Measurements from ENCODE around the gene ME3. TPM values are rescaled to one million over a fixed set of nuclear protein-coding genes. Genes with fewer than 3 reads are reported as not detected.

The ME3 gene
- total RNA-seq, 1 experiment from 2014 or later, result 35.3 TPM

GRCh38 chr11:86456075-86456939 is 216.1 kb downstream of the ME3 start:
- peak; percentile 89 for ATAC-seq
- in situ Hi-C loops (cut with HindIII; ENCODE audit: low pct_unique_long_range_greater_than_20kb, low sequenced_read_pairs), result no loop called here

GRCh38 chr11:86453290-86454030 is 219.0 kb downstream of the ME3 start:
- Histone ChIP-seq H3K27me3 (ENCODE audit: control insufficient read depth, insufficient read depth, low read length) (no peaks in the 10 kb centered on the region), H3K36me3 (ENCODE audit: control insufficient read depth, insufficient read depth, low read length) (no peaks in the 10 kb centered on the region), H3K4me1 (ENCODE audit: control insufficient read depth, insufficient read depth, low read length) (peaks cover 21% of the 10 kb centered on the region), H3K9me3 (ENCODE audit: control insufficient read depth, insufficient read depth, low read depth, low read length) (no peaks in the 10 kb centered on the region), H3K27ac (ENCODE audit: low read length) (peak overlapping the region; percentile 14; the same call in 1 of the 2 replicates), H3K4me3 (ENCODE audit: low read depth in 2 of 2, low read length in 2 of 2) (no peak overlapping the region)
- ATAC-seq (no peak), DNase-seq (ENCODE audit: low read depth, low spot score) (no peak)
- no TSS peak for BruUV-seq (replicated peaks)
- intact Hi-C loops (cut with micrococcal nuclease; ENCODE audit: unreplicated experiment) (loop anchor here (2.0 to 10.0 kb wide), 2 partner anchors 291 to 465 kb away; no protein-coding TSS in a partner anchor), in situ Hi-C loops (cut with HindIII; ENCODE audit: low pct_unique_long_range_greater_than_20kb, low sequenced_read_pairs) (no loop called here)
- ChIA-PET POLR2A (interaction anchor here (0.6 to 0.7 kb wide), 2 partner anchors 118 to 483 kb away, joined by 4 to 6 read pairs; no protein-coding TSS in a partner anchor), CTCF (interaction anchor here (0.6 kb wide), 2 partner anchors 18 to 486 kb away, joined by 3 to 4 read pairs; no protein-coding TSS in a partner anchor)
- TF ChIP-seq CTCF (IDR thresholded peaks at IDR 0.05) (peak; percentile 40), SIN3A (IDR thresholded peaks at IDR 0.05; ENCODE audit: borderline replicate concordance, insufficient read depth, low read depth, low read length) (no peak)

More at GRCh38 chr11:86456075-86456939, 216.1 kb downstream of the ME3 start:
- H3K36me3 ChIP-seq (ENCODE audit: control insufficient read depth, insufficient read depth, low read length), result no peaks in the 10 kb centered on the region
- no peaks in the 10 kb centered on the region for H3K9me3 ChIP-seq (ENCODE audit: control insufficient read depth, insufficient read depth, low read depth, low read length)
- CTCF ChIA-PET, result interaction anchor here (0.6 to 1.4 kb wide), 5 partner anchors 57 to 152 kb away, joined by 3 to 6 read pairs (median 3); no protein-coding TSS in a partner anchor
- peaks cover 40% of the 10 kb centered on the region for H3K4me1 ChIP-seq (ENCODE audit: control insufficient read depth, insufficient read depth, low read length)
- POLR2A ChIA-PET, result interaction anchor here (1.0 kb wide), 1 partner anchor 342 kb away, joined by 3 read pairs; no protein-coding TSS in a partner anchor
- BruUV-seq (replicated peaks), result no TSS peak
- intact Hi-C loops (cut with micrococcal nuclease; ENCODE audit: unreplicated experiment), result loop anchor here (1.0 to 10.0 kb wide), 5 partner anchors 116 to 362 kb away; partner anchors contain the start of gene ME3
- TF ChIP-seq CTCF (IDR thresholded peaks at IDR 0.05) (peak; percentile 95), SIN3A (IDR thresholded peaks at IDR 0.05; ENCODE audit: borderline replicate concordance, insufficient read depth, low read depth, low read length) (no peak)
- no peaks in the 10 kb centered on the region for H3K27me3 ChIP-seq (ENCODE audit: control insufficient read depth, insufficient read depth, low read length)
- no peak overlapping the region for H3K4me3 ChIP-seq (ENCODE audit: low read depth in 2 of 2, low read length in 2 of 2)
- peak; percentile 78 for DNase-seq (ENCODE audit: low read depth, low spot score)
- peak overlapping the region; percentile 91 for H3K27ac ChIP-seq (ENCODE audit: low read length)

- Histone ChIP-seq H3K36me3 (ENCODE audit: control insufficient read depth, insufficient read depth, low read length) (no peaks in the 10 kb centered on the region), H3K4me1 (ENCODE audit: control insufficient read depth, insufficient read depth, low read length) (no peaks in the 10 kb centered on the region), H3K4me3 (ENCODE audit: low read depth in 2 of 2, low read length in 2 of 2) (no peak overlapping the region), H3K27ac (ENCODE audit: low read length) (no peak overlapping the region), H3K9me3 (ENCODE audit: control insufficient read depth, insufficient read depth, low read depth, low read length) (no peaks in the 10 kb centered on the region), H3K27me3 (ENCODE audit: control insufficient read depth, insufficient read depth, low read length) (no peaks in the 10 kb centered on the region)
- in situ Hi-C loops (cut with HindIII; ENCODE audit: low pct_unique_long_range_greater_than_20kb, low sequenced_read_pairs) (no loop called here), intact Hi-C loops (cut with micrococcal nuclease; ENCODE audit: unreplicated experiment) (loop anchor here (10.0 kb wide), 1 partner anchor 295 kb away; no protein-coding TSS in a partner anchor)
- DNase-seq (ENCODE audit: low read depth, low spot score), result no peak
- BruUV-seq (replicated peaks), result no TSS peak
- ChIA-PET POLR2A (interaction anchor here (0.8 kb wide), 1 partner anchor 362 kb away, joined by 5 read pairs; no protein-coding TSS in a partner anchor), CTCF (no interaction called here)
- no peak for ATAC-seq
- TF ChIP-seq CTCF (IDR thresholded peaks at IDR 0.05) (no peak), SIN3A (IDR thresholded peaks at IDR 0.05; ENCODE audit: borderline replicate concordance, insufficient read depth, low read depth, low read length) (no peak), REST (IDR thresholded peaks at IDR 0.05; ENCODE audit: insufficient read depth in 1 of 2, low read depth in 2 of 2, low read length in 1 of 2) (no peak), TCF7L2 (IDR thresholded peaks at IDR 0.05; ENCODE audit: low read depth, low read length) (no peak)
Measured at GRCh38 chr11:86449993-86450629, 222.3 kb downstream of the ME3 start.
